ENCODE data around the gene ACP4. TPM values are rescaled to one million over a fixed set of nuclear protein-coding genes. Genes with fewer than 3 reads are reported as not detected.

ACP4 gene
- total and polyA plus RNA-seq, 2 of the 13 experiments (the other 11 are each of a cell fraction or from before 2014, with no cell fraction given), result 0.08 TPM; not detected in 1

DNA sequence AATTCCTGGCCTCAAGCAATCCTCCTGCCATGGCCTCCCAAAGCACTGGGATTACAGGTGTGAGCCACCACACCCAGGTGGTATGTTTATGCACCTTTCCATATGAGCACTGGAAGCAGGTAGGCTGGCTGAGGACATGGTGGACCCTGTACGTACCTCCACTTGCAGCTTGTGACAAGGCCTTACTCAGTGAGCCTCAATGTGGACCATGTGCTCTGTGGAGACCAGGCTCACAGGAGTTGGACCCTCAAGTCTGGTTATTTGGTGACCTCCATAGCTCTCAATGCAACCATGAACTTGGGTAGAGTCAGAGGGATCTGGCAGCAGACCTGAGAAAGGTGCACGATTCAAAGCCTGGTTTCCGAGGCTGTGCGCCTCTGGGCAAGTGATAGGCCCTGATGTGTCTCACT, 5.5 kb downstream of the ACP4 start (continued):
- TF ChIP-seq CTCF (CRISPR knock-in tag; IDR thresholded peaks at IDR 0.05) (no peak), ZBTB46 (CRISPR knock-in tag; IDR thresholded peaks at IDR 0.05; ENCODE audit: borderline replicate concordance) (no peak), ZNF589 (CRISPR knock-in tag; conservative IDR thresholded peaks at IDR 0.05) (no peak), PRDM15 (CRISPR knock-in tag; IDR thresholded peaks at IDR 0.05) (no peak), ZBTB3 (CRISPR knock-in tag; IDR thresholded peaks at IDR 0.05; ENCODE audit: borderline replicate concordance, low read depth) (no peak), ZNF556 (CRISPR knock-in tag; IDR thresholded peaks at IDR 0.05; ENCODE audit: borderline replicate concordance) (no peak), ZNF552 (CRISPR knock-in tag; IDR thresholded peaks at IDR 0.05; ENCODE audit: borderline replicate concordance) (no peak), MAF1 (CRISPR knock-in tag; IDR thresholded peaks at IDR 0.05; ENCODE audit: borderline replicate concordance) (no peak)
- TF ChIP-seq, protein P1, sequence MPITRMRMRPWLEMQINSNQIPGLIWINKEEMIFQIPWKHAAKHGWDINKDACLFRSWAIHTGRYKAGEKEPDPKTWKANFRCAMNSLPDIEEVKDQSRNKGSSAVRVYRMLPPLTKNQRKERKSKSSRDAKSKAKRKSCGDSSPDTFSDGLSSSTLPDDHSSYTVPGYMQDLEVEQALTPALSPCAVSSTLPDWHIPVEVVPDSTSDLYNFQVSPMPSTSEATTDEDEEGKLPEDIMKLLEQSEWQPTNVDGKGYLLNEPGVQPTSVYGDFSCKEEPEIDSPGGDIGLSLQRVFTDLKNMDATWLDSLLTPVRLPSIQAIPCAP (CRISPR knock-in tag; IDR thresholded peaks at IDR 0.05; ENCODE audit: low read depth), result no peak
- TF ChIP-seq, protein P2, sequence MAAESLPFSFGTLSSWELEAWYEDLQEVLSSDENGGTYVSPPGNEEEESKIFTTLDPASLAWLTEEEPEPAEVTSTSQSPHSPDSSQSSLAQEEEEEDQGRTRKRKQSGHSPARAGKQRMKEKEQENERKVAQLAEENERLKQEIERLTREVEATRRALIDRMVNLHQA (CRISPR knock-in tag; IDR thresholded peaks at IDR 0.05), result no peak
- TF ChIP-seq, protein P3, sequence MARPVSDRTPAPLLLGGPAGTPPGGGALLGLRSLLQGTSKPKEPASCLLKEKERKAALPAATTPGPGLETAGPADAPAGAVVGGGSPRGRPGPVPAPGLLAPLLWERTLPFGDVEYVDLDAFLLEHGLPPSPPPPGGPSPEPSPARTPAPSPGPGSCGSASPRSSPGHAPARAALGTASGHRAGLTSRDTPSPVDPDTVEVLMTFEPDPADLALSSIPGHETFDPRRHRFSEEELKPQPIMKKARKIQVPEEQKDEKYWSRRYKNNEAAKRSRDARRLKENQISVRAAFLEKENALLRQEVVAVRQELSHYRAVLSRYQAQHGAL (CRISPR knock-in tag; IDR thresholded peaks at IDR 0.05; ENCODE audit: not compliant biosample characterization), result no peak
- TF ChIP-seq, protein P4, sequence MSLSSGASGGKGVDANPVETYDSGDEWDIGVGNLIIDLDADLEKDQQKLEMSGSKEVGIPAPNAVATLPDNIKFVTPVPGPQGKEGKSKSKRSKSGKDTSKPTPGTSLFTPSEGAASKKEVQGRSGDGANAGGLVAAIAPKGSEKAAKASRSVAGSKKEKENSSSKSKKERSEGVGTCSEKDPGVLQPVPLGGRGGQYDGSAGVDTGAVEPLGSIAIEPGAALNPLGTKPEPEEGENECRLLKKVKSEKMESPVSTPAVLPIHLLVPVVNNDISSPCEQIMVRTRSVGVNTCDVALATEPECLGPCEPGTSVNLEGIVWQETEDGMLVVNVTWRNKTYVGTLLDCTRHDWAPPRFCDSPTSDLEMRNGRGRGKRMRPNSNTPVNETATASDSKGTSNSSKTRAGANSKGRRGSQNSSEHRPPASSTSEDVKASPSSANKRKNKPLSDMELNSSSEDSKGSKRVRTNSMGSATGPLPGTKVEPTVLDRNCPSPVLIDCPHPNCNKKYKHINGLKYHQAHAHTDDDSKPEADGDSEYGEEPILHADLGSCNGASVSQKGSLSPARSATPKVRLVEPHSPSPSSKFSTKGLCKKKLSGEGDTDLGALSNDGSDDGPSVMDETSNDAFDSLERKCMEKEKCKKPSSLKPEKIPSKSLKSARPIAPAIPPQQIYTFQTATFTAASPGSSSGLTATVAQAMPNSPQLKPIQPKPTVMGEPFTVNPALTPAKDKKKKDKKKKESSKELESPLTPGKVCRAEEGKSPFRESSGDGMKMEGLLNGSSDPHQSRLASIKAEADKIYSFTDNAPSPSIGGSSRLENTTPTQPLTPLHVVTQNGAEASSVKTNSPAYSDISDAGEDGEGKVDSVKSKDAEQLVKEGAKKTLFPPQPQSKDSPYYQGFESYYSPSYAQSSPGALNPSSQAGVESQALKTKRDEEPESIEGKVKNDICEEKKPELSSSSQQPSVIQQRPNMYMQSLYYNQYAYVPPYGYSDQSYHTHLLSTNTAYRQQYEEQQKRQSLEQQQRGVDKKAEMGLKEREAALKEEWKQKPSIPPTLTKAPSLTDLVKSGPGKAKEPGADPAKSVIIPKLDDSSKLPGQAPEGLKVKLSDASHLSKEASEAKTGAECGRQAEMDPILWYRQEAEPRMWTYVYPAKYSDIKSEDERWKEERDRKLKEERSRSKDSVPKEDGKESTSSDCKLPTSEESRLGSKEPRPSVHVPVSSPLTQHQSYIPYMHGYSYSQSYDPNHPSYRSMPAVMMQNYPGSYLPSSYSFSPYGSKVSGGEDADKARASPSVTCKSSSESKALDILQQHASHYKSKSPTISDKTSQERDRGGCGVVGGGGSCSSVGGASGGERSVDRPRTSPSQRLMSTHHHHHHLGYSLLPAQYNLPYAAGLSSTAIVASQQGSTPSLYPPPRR (CRISPR knock-in tag; IDR thresholded peaks at IDR 0.05; ENCODE audit: borderline replicate concordance), result no peak

Measured in HepG2 (cell line).